Mucosa of descending colon (tissue), 3 donors: ENCODE results near the gene ZNF777. TPM values are rescaled to one million over a fixed set of nuclear protein-coding genes. Genes with fewer than 3 reads are reported as not detected.

ENCODE experiments used
- ATAC-seq: fragments of 200-7000 bp; cut with Tn5 transposase; one replicate; pipeline ENCODE4 v1.9.1; 2020; ENCODE audit warnings: mild to moderate bottlenecking, moderate library complexity
- DNase-seq, 3 donors: peaks; one replicate each; pipeline ENCODE4 v3.0.0-alpha.2; 2020
- H3K36me3 ChIP-seq: fragments of 200-600 bp; one replicate; pipeline ENCODE4 v1.8.0; 2021; ENCODE audit warnings: low read depth, mild to moderate bottlenecking
- H3K4me1 ChIP-seq: fragments of 200-600 bp; one replicate; pipeline ENCODE4 v1.8.0; 2021; ENCODE audit warnings: low read depth, mild to moderate bottlenecking
- H3K4me3 ChIP-seq: fragments of 200-600 bp; one replicate; pipeline ENCODE4 v1.8.0; 2021; ENCODE audit warnings: mild to moderate bottlenecking
- H3K9me3 ChIP-seq: fragments of 200-600 bp; one replicate; pipeline ENCODE4 v1.8.0; 2021; ENCODE audit warnings: mild to moderate bottlenecking
- intact Hi-C, 2 donors: fragments of 100-400 bp; cut with DNase I in 1 of 2; cut with micrococcal nuclease in 1 of 2; formaldehyde crosslinking; loops; one replicate each; pipeline versions ENCODE4 v1.11.0 to v1.11.1; 2022; cut with DNase I, micrococcal nuclease
- total RNA-seq, 3 donors: library from RNA; stranded (reverse); fragmentation: NEBNext Ultra II Directional in 2 of 3; extraction: Animal tissue kit (Norgen Biotek cat#: 25700) in 2 of 3; gene quantifications; one replicate each; pipeline versions ENCODE4 v1.2.1 to v1.2.4, GENCODE V29; 2021 to 2023
- TF ChIP-seq, protein P1 (sequence below): fragments of 200-600 bp; IDR thresholded peaks from one replicate; pipeline ENCODE4 v1.8.0; 2022; ENCODE audit warnings: antibody characterized with exemption, mild to moderate bottlenecking
- donor health status: DM: no; HTN: no; CAD: no; lungs with moderate emphysema.
- donor health status: DM: no; HTN: no; CAD: no.
- donor health status: DM: no; HTN: yes; CAD: no.

Gene ZNF777
- total RNA-seq, 3 donors from 2014 or later: 9.6 to 12.2 (median 10.0) TPM

DNA sequence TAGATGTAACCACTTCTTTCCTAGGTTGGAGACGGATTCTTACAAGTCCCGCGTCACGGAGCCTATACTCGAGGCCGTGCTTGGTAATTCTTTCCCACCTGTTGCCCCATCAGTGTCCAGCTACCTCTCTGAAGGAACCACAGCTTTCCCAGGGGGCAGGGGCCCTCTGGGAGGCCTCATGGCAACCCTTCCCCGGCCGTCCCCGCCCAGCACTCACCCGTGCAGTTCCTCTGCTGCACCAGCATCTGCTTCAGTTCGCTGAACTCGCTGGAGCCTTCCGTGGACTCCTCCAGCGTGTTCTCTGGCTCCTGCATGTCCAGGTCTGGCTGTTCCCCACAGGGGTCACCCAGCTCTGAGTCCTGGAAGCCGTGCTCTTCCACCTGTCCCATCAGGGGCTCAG lies 24.5 kb downstream of the ZNF777 start:
- DNase-seq (no peak), ATAC-seq (no peak)
- H3K4me3 ChIP-seq: no peak overlapping the region
- TF ChIP-seq, protein P1, sequence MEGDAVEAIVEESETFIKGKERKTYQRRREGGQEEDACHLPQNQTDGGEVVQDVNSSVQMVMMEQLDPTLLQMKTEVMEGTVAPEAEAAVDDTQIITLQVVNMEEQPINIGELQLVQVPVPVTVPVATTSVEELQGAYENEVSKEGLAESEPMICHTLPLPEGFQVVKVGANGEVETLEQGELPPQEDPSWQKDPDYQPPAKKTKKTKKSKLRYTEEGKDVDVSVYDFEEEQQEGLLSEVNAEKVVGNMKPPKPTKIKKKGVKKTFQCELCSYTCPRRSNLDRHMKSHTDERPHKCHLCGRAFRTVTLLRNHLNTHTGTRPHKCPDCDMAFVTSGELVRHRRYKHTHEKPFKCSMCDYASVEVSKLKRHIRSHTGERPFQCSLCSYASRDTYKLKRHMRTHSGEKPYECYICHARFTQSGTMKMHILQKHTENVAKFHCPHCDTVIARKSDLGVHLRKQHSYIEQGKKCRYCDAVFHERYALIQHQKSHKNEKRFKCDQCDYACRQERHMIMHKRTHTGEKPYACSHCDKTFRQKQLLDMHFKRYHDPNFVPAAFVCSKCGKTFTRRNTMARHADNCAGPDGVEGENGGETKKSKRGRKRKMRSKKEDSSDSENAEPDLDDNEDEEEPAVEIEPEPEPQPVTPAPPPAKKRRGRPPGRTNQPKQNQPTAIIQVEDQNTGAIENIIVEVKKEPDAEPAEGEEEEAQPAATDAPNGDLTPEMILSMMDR: no peak
- intact Hi-C loops: no loop called here
- H3K9me3 ChIP-seq: no peaks in the 10 kb centered on the region
- no peaks in the 10 kb centered on the region for H3K4me1 ChIP-seq
- H3K36me3 ChIP-seq: no peaks in the 10 kb centered on the region

DNA sequence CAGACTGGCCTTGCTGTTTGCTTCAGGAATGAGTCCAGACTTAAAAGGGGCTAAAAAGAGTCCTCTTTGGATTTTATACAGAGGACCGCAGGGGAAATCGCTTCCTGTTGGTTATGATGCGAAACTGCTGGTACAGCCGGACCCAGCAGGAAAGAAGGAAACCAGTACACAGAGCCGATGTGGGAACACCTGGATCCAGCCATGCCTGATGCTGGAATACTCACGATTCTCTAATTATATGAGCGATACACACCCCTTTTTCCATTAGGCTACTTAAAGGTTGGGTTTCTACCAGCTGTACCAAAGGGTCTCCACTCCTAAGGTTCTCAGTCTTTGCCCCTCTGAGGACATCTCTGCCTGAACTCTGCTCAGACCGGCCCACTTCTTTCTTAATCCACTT lies 27.7 kb downstream of the ZNF777 start:
- intact Hi-C loops: no loop called here
- Histone ChIP-seq H3K9me3 (no peaks in the 10 kb centered on the region), H3K4me3 (no peak overlapping the region), H3K36me3 (no peaks in the 10 kb centered on the region), H3K4me1 (no peaks in the 10 kb centered on the region)
- TF ChIP-seq, protein P1: no peak
- DNase-seq (no peak), ATAC-seq (no peak)

DNA sequence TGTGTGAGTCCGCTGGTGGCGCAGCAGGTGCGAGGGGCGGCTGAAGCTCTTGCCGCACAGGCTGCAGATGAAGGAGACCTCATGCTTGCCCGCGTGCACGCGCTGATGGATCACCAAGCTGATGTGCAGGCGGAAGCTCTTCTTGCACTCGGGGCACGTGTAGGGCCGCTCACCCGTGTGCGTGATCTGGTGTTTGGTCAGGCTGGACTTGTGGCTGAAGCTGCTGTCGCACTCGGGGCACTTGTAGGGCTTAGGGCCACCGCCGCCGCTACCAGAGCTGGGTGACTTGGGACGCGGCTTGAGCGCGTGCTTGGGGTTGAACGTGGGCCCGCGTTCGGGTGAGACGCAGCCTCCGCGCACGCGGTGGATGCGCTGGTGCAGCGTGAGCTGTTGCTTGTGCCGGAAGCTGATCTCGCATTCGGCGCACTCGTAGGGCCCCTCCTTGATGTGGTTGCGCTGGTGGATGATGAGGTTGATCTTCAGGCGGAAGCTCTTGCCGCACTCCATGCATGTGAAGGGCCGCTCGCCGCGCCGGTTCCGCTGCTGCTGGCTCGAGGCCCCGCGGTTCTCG lies 28.7 kb downstream of the ZNF777 start:
- TF ChIP-seq, protein P1: no peak
- DNase-seq (no peak), ATAC-seq (no peak)
- Histone ChIP-seq H3K36me3 (no peaks in the 10 kb centered on the region), H3K4me1 (no peaks in the 10 kb centered on the region), H3K9me3 (no peaks in the 10 kb centered on the region), H3K4me3 (no peak overlapping the region)
- intact Hi-C loops: no loop called here

DNA sequence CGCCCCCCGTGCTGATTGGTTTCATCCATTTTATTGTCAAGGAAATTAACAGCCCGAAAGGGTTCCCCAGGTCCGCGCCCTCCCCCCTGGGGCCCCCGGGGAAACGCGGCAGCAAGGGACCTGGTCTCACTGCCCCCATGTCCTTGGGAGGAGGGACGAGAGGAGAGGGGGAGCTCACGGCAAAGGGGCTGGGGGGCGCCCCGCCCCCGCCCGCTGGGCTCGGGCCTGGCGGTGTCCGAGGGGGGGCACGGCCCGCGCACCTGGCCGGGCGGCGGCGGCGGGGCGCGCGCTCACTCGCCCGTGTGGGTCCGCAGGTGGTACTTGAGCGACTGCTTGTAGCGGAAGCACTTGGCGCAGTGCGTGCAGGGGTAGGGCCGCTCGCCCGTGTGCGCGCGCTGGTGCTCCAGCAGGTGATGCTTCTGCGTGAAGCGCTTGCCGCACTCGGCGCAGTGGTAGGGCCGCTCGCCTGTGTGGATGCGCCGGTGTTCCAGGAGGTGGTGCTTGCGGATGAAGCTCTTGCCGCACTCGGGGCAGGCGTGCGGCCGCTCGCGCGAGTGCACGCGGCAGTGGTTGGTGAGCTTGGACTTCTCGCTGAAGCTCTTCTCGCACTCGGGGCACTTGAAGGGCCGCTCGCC lies 29.3 kb downstream of the ZNF777 start:
- no peaks in the 10 kb centered on the region for H3K9me3 ChIP-seq
- no peak for ATAC-seq
- H3K4me1 ChIP-seq: no peaks in the 10 kb centered on the region
- TF ChIP-seq, protein P1: no peak
- intact Hi-C loops: no loop called here
- H3K36me3 ChIP-seq: no peaks in the 10 kb centered on the region
- no peak overlapping the region for H3K4me3 ChIP-seq
- no peak for DNase-seq

DNA sequence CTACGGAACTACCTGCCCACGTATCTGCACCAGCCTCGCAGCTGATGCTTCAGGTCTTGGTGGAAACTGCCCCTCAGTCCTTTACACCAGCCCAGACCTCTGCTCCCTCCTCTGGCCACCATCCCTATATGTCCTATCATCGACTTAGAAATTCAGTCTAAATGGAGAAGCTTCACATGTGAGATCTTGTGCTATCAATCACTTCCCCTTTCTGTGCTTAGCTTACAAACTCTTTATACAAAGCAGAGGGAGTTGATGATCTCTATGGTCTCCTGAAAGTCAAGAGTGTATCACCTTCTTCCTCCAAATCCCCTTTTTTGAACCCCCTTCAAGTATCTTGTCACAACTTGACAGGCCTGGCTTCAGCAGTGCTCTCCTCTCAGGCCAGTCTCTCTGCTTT lies 30.7 kb downstream of the ZNF777 start:
- DNase-seq (no peak), ATAC-seq (no peak)
- Histone ChIP-seq H3K4me1 (no peaks in the 10 kb centered on the region), H3K36me3 (no peaks in the 10 kb centered on the region), H3K4me3 (no peak overlapping the region), H3K9me3 (no peaks in the 10 kb centered on the region)
- intact Hi-C loops: no loop called here
- TF ChIP-seq, protein P1: no peak

DNA sequence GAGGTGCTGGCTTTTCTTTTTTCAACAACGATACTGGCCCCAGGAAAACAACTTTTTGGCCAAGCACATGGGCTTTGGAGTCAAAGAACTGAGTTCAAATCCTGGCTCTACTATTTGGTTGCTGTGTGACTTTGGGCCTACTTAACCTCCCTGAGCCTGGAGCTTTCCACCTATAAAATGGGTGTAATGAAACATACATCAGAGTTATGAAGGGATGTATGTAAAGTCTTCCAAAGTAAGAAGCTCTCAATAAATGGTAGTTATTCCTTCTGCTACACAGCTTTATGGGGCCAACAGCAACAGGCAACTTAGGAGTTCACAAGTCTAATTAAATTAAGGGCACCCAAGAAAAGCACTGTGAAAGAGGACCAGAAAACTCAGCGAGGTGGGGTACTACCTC lies 33.0 kb downstream of the ZNF777 start:
- DNase-seq (no peak), ATAC-seq (no peak)
- intact Hi-C loops: no loop called here
- no peak overlapping the region for H3K4me3 ChIP-seq
- no peaks in the 10 kb centered on the region for H3K9me3 ChIP-seq
- no peaks in the 10 kb centered on the region for H3K4me1 ChIP-seq
- TF ChIP-seq, protein P1: no peak
- H3K36me3 ChIP-seq: no peaks in the 10 kb centered on the region
